ENCODE results near the gene RBBP8.
"Not testable (repeated sequence)": the region's sequence is repeated elsewhere in the genome, so short reads cannot be mapped to it uniquely, and the experiment has no call there.

The RBBP8 gene

DNA sequence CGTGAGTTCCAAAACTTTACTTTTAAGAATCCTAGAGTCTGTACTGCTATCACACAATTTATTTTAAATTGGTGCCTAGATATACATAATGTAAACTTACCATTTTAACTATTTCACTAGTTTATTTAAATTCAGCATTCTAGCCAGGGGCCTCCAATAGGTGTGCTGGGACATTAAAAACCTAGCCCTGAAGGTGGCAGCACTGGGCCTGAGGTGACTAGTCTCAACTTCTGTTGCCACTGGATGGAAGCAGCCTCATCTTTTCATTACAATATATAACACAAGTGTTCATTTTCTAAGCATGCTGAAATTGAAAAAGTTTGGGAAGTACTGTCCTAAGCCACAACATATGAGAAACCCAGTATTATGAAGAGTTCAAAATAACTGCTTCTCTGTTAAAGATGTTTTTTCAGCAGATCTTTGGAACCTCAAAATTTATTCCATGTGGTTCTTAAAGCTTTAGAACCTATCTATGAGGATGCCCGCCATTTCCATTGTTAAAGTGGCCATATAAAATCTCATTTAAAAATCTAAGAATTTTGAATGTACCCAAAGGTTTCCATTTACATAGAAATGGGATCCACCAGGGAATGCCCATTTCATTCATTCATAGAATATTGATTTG, 2.9 kb upstream of the RBBP8 start:
- H3K4me3 ChIP-seq (ENCODE audit: low read length): no peak overlapping the region
- no peak for TF ChIP-seq ZNF274 (IDR thresholded peaks at IDR 0.05; ENCODE audit: low read depth, low read length)

DNA sequence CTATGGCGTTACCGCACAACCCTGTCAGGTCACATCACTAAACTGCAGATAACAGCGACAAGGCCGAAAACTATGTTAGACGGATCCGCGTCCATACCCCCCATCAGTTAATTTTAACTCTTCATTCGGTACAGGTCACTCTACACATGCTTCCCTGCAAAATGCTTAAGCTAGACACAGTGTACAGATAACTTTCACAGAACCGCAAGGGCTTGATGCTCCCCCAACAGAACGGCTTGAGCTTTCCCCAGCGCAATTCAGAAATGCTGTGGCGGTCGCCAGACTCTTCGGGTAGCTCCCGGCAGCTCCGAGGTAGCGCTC, 283 bp upstream of the RBBP8 start:
- peak overlapping the region; percentile 94 for H3K4me3 ChIP-seq (ENCODE audit: low read length)
- TF ChIP-seq ZNF274 (IDR thresholded peaks at IDR 0.05; ENCODE audit: low read depth, low read length): no peak

GRCh38 chr18:22933966-22934423, 867 bp downstream of the RBBP8 start:
- no peak for TF ChIP-seq ZNF274 (IDR thresholded peaks at IDR 0.05; ENCODE audit: low read depth, low read length)
- H3K4me3 ChIP-seq (ENCODE audit: low read length): peak overlapping the region; percentile 94

GRCh38 chr18:22934789-22935188, 1.7 kb downstream of the RBBP8 start:
- H3K4me3 ChIP-seq (ENCODE audit: low read length): peak overlapping the region; percentile 94
- no peak for TF ChIP-seq ZNF274 (IDR thresholded peaks at IDR 0.05; ENCODE audit: low read depth, low read length)

GRCh38 chr18:22935431-22935830, 2.3 kb downstream of the RBBP8 start:
- peak overlapping the region; percentile 24; the same call in 1 of the 2 replicates for H3K4me3 ChIP-seq (ENCODE audit: low read length)
- no peak for TF ChIP-seq ZNF274 (IDR thresholded peaks at IDR 0.05; ENCODE audit: low read depth, low read length)

DNA sequence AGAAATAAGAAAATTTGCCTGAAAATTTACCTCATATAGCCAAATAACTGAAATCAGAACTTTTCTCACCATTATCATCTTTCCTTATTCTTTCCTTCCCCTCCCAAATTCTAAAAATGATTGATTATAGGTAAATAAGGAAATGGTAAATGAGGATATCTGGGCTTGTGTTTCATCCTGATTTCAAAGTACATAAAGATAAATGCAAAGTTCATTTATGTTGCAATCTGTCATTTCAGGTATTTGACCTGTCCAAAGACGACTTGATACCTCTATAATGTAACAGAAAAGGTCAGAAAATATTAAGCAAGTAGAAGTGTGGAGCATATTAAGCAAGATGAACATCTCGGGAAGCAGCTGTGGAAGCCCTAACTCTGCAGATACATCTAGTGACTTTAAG, 3.4 kb downstream of the RBBP8 start:
- H3K4me3 ChIP-seq (ENCODE audit: low read length): no peak overlapping the region
- TF ChIP-seq ZNF274 (IDR thresholded peaks at IDR 0.05; ENCODE audit: low read depth, low read length): no peak

- H3K4me3 ChIP-seq (ENCODE audit: low read length): no peak overlapping the region
- no peak for TF ChIP-seq ZNF274 (IDR thresholded peaks at IDR 0.05; ENCODE audit: low read depth, low read length)
Observed at GRCh38 chr18:22939649-22940048, 6.5 kb downstream of the RBBP8 start.

GRCh38 chr18:22943847-22944246, 10.7 kb downstream of the RBBP8 start:
- H3K4me3 ChIP-seq (ENCODE audit: low read length): no peak overlapping the region
- TF ChIP-seq ZNF274 (IDR thresholded peaks at IDR 0.05; ENCODE audit: low read depth, low read length): no peak

DNA sequence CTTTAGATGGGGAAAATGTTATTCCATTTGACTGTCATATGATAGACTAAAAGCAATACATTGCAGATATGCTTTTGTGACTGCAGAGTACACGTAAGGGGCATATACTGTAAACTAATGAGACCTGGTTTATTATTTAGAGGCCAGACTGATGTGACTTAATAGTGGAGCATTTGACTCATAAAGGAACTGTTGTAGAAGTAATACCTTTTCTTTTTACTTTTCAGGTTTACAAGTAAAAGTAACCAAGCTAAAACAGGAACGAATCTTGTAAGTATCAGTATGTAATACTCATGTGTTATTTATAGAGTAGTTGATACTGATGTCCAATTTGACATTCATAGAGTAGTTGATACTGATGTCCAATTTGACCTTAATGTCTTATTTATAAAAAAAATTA, 13.1 kb downstream of the RBBP8 start:
- TF ChIP-seq ZNF274 (IDR thresholded peaks at IDR 0.05; ENCODE audit: low read depth, low read length): no peak
- H3K4me3 ChIP-seq (ENCODE audit: low read length): no peak overlapping the region

GRCh38 chr18:22946846-22947245, 13.7 kb downstream of the RBBP8 start:
- H3K4me3 ChIP-seq (ENCODE audit: low read length): no peak overlapping the region
- no peak for TF ChIP-seq ZNF274 (IDR thresholded peaks at IDR 0.05; ENCODE audit: low read depth, low read length)

DNA sequence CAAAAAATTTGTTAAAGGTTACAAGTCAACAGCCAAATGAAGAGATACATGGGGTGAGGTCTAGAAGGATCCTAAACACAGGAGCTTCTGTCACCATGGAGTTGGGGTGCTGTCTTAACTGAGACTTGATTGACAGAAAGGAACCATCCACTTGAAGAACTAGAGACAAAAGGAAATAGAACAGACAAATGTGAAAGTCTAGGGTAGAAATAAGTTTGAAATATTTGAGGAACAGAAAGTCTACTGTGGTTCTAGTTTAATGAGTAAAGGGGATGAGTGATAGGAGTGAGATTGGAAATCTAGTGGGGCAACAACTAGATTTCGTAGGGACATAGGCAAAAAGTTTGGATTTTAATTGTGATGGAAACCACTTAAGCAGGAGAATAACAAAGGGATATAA, 18.7 kb downstream of the RBBP8 start:
- no peak for TF ChIP-seq ZNF274 (IDR thresholded peaks at IDR 0.05; ENCODE audit: low read depth, low read length)
- H3K4me3 ChIP-seq (ENCODE audit: low read length): no peak overlapping the region

GRCh38 chr18:22952525-22952924, 19.4 kb downstream of the RBBP8 start:
- no peak overlapping the region for H3K4me3 ChIP-seq (ENCODE audit: low read length)
- TF ChIP-seq ZNF274 (IDR thresholded peaks at IDR 0.05; ENCODE audit: low read depth, low read length): no peak

DNA sequence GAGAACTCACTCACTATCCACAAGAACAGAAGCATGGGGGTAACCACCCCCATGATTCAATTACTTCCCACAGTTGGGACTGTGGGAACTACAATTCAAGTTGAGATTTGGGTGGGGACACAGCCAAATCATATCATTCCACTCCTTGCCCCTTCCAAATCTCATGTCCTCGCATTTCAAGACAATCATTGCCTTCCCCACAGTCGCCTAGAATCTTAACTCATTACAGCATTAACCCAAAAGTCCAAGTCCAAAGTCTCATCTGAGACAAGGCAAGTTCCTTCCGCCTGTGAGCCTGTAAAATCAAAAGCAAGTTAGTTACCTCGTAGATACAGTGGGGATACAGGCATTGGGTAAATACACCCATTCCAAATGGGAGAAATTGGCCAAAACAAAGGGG, 20.9 kb downstream of the RBBP8 start:
- H3K4me3 ChIP-seq (ENCODE audit: low read length): not testable (repeated sequence)

DNA sequence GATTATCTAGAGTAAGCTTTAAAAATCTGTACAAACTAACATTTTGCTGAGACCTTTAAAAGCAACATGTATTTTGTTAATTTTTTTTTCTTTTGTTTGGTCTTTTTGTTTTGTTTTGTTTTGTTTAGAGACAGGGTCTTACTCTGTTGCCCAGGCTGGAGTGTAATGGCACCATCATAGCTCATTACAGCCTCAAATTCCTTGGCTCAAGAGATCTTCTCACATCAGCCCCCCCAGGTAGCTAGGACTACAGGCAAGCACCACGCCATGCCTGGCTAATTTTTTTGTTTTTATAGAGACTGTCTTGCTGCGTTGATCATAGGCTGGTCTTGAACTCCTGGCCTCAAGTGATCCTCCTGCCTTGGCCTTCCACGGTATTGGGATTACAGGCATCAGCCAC, 23.1 kb downstream of the RBBP8 start:
- no peak for TF ChIP-seq ZNF274 (IDR thresholded peaks at IDR 0.05; ENCODE audit: low read depth, low read length)
- no peak overlapping the region for H3K4me3 ChIP-seq (ENCODE audit: low read length)

DNA sequence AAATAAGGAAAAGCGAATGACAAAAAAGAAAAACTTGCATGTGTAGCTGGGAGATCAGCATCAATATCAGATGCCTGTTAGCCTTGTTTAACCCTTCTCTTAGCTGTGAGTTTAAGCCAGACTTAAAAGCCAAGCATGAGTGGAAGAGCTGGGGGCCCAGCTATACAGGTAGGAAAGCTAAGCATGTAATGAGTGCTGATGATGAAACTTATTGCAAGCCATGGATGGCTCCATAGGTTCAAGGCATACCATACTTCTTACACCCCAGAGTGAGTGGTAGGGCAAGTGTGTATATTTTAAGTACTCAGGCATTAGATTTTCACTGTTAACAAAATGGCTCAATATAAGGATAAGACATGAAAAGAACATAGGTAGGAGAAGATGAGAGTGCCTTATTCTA, 28.0 kb downstream of the RBBP8 start:
- TF ChIP-seq ZNF274 (IDR thresholded peaks at IDR 0.05; ENCODE audit: low read depth, low read length): no peak
- no peak overlapping the region for H3K4me3 ChIP-seq (ENCODE audit: low read length)

GRCh38 chr18:22962004-22962403, 28.9 kb downstream of the RBBP8 start:
- no peak for TF ChIP-seq ZNF274 (IDR thresholded peaks at IDR 0.05; ENCODE audit: low read depth, low read length)
- H3K4me3 ChIP-seq (ENCODE audit: low read length): no peak overlapping the region
